GM23338 (cell line): ENCODE data around the gene SLC9A4.

ENCODE experiments used
- CREB1 ChIP-seq: fragments of 250-450 bp; sonication (Bioruptor Pico); IDR thresholded peaks from 2 replicates; pipeline ENCODE4 v1.5.0; 2020; ENCODE audit warnings: low read depth, mild to moderate bottlenecking, moderate library complexity
- CTCF ChIP-seq, 2 experiments: fragments of 200-600 bp in 1 of 2; sonication (generic) in 1 of 2; conservative IDR thresholded peaks; 2 replicates each; pipeline versions ENCODE4 v1.5.1 to v1.6.1; 2016 to 2017; ENCODE audit warnings: antibody characterized with exemption in 2 of 2, low read depth in 2 of 2, mild to moderate bottlenecking in 2 of 2, moderate library complexity in 1 of 2
- ETS1 ChIP-seq: IDR thresholded peaks from 2 replicates; pipeline ENCODE4 v1.6.1; 2016; ENCODE audit warnings: antibody characterized with exemption
- EZH2 ChIP-seq: fragments of 200-600 bp; sonication (generic); IDR thresholded peaks from one replicate; pipeline ENCODE4 v1.8.0; 2017; ENCODE audit warnings: antibody characterized with exemption, mild to moderate bottlenecking, low read depth; ENCODE audit not compliant: unreplicated experiment
- EZH2phosphoT487 ChIP-seq: fragments of 200-600 bp; sonication (generic); IDR thresholded peaks from one replicate; pipeline ENCODE4 v1.8.1; 2018; ENCODE audit warnings: antibody characterized with exemption; ENCODE audit not compliant: unreplicated experiment
- POLR2AphosphoS5 ChIP-seq: IDR thresholded peaks from 2 replicates; pipeline ENCODE4 v1.6.1; 2016; ENCODE audit warnings: antibody characterized with exemption, low read depth
- REST ChIP-seq: IDR thresholded peaks from one replicate; pipeline ENCODE4 v1.6.1; 2018; ENCODE audit warnings: antibody characterized with exemption; ENCODE audit not compliant: unreplicated experiment
- ZNF114 ChIP-seq: fragments of 250-450 bp; sonication (Bioruptor Pico); IDR thresholded peaks from 2 replicates; pipeline ENCODE4 v1.5.0; 2020; ENCODE audit warnings: mild to moderate bottlenecking, moderate library complexity
- ZNF462 ChIP-seq: fragments of 250-450 bp; sonication (Bioruptor Pico); IDR thresholded peaks from 2 replicates; pipeline ENCODE4 v1.5.0; 2020; ENCODE audit warnings: mild to moderate bottlenecking, moderate library complexity

GRCh38 chr2:102439065-102439695 is 33.8 kb upstream of the SLC9A4 start:
- no peak for TF ChIP-seq CTCF (conservative IDR thresholded peaks at IDR 0.05; ENCODE audit: low read depth in 2 of 2)
- TF ChIP-seq REST, result no peak
- no peak for TF ChIP-seq EZH2
- TF ChIP-seq EZH2phosphoT487, result no peak
- TF ChIP-seq ZNF114 (CRISPR knock-in tag), result no peak
- TF ChIP-seq POLR2AphosphoS5, result no peak
- no peak for TF ChIP-seq CREB1 (CRISPR knock-in tag)
- TF ChIP-seq ZNF462 (CRISPR knock-in tag), result no peak
- TF ChIP-seq ETS1, result no peak
